Panc1 (cell line): ENCODE results near the gene STK4. TPM values are rescaled to one million over a fixed set of nuclear protein-coding genes. Genes with fewer than 3 reads are reported as not detected.

ENCODE experiments used
- ATAC-seq: fragments of 200-7000 bp; cut with Tn5 transposase; 2 replicates; pipeline ENCODE4 v1.9.1; 2020; ENCODE audit warnings: mild to moderate bottlenecking, moderate library complexity
- BruUV-seq: library from RNA; stranded (reverse); fragments of 400-500 nt; replicated peaks from 2 replicates; lab custom pipeline; 2021; lab: Mats Ljungman, UMichigan
- CTCF ChIA-PET: fragments of 300-600 bp; sonication (Branson Sonifier 250); formaldehyde crosslinking; loops from one replicate; lab custom pipeline; 2022; ENCODE audit warnings: antibody characterized with exemption; lab: Charles Lee
- POLR2A ChIA-PET: fragments of 300-600 bp; sonication (Branson Sonifier 250); formaldehyde crosslinking; loops from one replicate; lab custom pipeline; 2022; ENCODE audit warnings: antibody characterized with exemption; lab: Charles Lee
- DNase-seq: peaks from one replicate; pipeline ENCODE4 v3.0.0-alpha.2; 2010; ENCODE audit warnings: low read depth, low spot score
- H3K27ac ChIP-seq: 2 replicates; pipeline ENCODE4 v1.5.1; 2011; ENCODE audit warnings: mild to moderate bottlenecking, low read length, inconsistent platforms
- H3K27me3 ChIP-seq: fragments of 200-500 bp; sonication (Bioruptor generic); 2 replicates; pipeline ENCODE4 v1.6.0; 2014; ENCODE audit warnings: low read length, inconsistent platforms; ENCODE audit not compliant: control insufficient read depth, insufficient read depth
- H3K36me3 ChIP-seq: fragments of 200-500 bp; sonication (Bioruptor generic); 2 replicates; pipeline ENCODE4 v1.5.1; 2014; ENCODE audit warnings: inconsistent platforms, mild to moderate bottlenecking, low read length, moderate library complexity; ENCODE audit not compliant: control insufficient read depth, insufficient read depth
- H3K4me1 ChIP-seq: 2 replicates; pipeline ENCODE4 v1.5.1; 2011; ENCODE audit warnings: inconsistent platforms, mild to moderate bottlenecking, low read length, moderate library complexity; ENCODE audit not compliant: control insufficient read depth, insufficient read depth
- H3K4me3 ChIP-seq, 2 experiments: 2 replicates each; pipeline ENCODE4 v1.5.1; 2011 to 2012; ENCODE audit warnings: low read depth in 2 of 2, low read length in 2 of 2, mild to moderate bottlenecking in 2 of 2, inconsistent platforms in 1 of 2, moderate library complexity in 1 of 2
- H3K9me3 ChIP-seq: fragments of 200-500 bp; sonication (Bioruptor generic); 2 replicates; pipeline ENCODE4 v1.5.1; 2014; ENCODE audit warnings: low read depth, mild to moderate bottlenecking, inconsistent platforms, low read length, moderate library complexity; ENCODE audit not compliant: control insufficient read depth, insufficient read depth
- POLR2AphosphoS5 ChIP-seq: IDR thresholded peaks from 2 replicates; pipeline ENCODE4 v1.6.1; 2012; ENCODE audit warnings: mild to moderate bottlenecking, low read depth, low read length, moderate library complexity
- SIN3A ChIP-seq: IDR thresholded peaks from 2 replicates; pipeline ENCODE4 v1.6.1; 2012; ENCODE audit warnings: low read depth, mild to moderate bottlenecking, low read length, moderate library complexity, borderline replicate concordance; ENCODE audit not compliant: insufficient read depth
- TCF7L2 ChIP-seq: IDR thresholded peaks from 2 replicates; pipeline ENCODE4 v1.6.1; 2011; ENCODE audit warnings: mild to moderate bottlenecking, low read depth, low read length, inconsistent platforms
- in situ Hi-C: cut with HindIII; loops from 2 replicates; pipeline ENCODE4 v1.10.0; 2016; ENCODE audit warnings: low sequenced_read_pairs, low pct_unique_long_range_greater_than_20kb
- intact Hi-C: fragments of 100-400 bp; cut with micrococcal nuclease; formaldehyde crosslinking; loops from one replicate; pipeline ENCODE4 v1.10.0; 2022; ENCODE audit not compliant: unreplicated experiment
- total RNA-seq: library from RNA; stranded (reverse); gene quantifications from one replicate; pipeline ENCODE4 v1.2.1, GENCODE V29; 2021; ENCODE audit not compliant: unreplicated experiment
- TF ChIP-seq, protein P1 (sequence below): fragments of 450-650 bp; IDR thresholded peaks from 2 replicates; pipeline ENCODE4 v1.5.1; 2017; ENCODE audit warnings: mild to moderate bottlenecking
- TF ChIP-seq, protein P2 (sequence below), 2 experiments: IDR thresholded peaks; 2 replicates each; pipeline ENCODE4 v1.6.1; 2011 to 2012; ENCODE audit warnings: low read depth in 2 of 2, control low read depth in 1 of 2, low read length in 1 of 2, mild to moderate bottlenecking in 1 of 2, moderate library complexity in 1 of 2; ENCODE audit not compliant: insufficient read depth in 1 of 2

STK4 gene
- total RNA-seq, 1 experiment from 2014 or later: 50.2 TPM

DNA sequence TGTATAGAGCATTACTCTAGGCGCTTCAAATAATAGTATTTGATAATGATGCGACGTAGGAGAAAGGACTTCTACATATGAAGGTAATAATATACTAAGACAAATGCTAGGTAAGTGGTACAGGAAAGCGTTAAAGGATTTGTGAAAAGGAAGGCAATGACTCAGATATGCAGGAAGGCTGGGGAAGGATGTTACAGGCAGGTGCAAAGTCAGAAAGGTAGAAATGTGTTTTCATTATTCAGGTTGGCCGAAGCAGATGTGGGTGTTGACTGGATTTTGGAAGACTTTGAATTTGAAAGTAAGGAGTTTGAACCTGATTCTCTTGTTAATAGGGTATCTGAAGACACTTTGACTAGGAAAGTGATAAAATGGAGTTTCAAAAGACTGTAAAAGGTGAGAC is 51.0 kb downstream of the STK4 start:
- CTCF ChIA-PET: no interaction called here
- TF ChIP-seq SIN3A: no peak
- TF ChIP-seq POLR2AphosphoS5: no peak
- TF ChIP-seq TCF7L2: no peak
- TF ChIP-seq, protein P1, sequence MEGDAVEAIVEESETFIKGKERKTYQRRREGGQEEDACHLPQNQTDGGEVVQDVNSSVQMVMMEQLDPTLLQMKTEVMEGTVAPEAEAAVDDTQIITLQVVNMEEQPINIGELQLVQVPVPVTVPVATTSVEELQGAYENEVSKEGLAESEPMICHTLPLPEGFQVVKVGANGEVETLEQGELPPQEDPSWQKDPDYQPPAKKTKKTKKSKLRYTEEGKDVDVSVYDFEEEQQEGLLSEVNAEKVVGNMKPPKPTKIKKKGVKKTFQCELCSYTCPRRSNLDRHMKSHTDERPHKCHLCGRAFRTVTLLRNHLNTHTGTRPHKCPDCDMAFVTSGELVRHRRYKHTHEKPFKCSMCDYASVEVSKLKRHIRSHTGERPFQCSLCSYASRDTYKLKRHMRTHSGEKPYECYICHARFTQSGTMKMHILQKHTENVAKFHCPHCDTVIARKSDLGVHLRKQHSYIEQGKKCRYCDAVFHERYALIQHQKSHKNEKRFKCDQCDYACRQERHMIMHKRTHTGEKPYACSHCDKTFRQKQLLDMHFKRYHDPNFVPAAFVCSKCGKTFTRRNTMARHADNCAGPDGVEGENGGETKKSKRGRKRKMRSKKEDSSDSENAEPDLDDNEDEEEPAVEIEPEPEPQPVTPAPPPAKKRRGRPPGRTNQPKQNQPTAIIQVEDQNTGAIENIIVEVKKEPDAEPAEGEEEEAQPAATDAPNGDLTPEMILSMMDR: no peak
- TF ChIP-seq, protein P2, sequence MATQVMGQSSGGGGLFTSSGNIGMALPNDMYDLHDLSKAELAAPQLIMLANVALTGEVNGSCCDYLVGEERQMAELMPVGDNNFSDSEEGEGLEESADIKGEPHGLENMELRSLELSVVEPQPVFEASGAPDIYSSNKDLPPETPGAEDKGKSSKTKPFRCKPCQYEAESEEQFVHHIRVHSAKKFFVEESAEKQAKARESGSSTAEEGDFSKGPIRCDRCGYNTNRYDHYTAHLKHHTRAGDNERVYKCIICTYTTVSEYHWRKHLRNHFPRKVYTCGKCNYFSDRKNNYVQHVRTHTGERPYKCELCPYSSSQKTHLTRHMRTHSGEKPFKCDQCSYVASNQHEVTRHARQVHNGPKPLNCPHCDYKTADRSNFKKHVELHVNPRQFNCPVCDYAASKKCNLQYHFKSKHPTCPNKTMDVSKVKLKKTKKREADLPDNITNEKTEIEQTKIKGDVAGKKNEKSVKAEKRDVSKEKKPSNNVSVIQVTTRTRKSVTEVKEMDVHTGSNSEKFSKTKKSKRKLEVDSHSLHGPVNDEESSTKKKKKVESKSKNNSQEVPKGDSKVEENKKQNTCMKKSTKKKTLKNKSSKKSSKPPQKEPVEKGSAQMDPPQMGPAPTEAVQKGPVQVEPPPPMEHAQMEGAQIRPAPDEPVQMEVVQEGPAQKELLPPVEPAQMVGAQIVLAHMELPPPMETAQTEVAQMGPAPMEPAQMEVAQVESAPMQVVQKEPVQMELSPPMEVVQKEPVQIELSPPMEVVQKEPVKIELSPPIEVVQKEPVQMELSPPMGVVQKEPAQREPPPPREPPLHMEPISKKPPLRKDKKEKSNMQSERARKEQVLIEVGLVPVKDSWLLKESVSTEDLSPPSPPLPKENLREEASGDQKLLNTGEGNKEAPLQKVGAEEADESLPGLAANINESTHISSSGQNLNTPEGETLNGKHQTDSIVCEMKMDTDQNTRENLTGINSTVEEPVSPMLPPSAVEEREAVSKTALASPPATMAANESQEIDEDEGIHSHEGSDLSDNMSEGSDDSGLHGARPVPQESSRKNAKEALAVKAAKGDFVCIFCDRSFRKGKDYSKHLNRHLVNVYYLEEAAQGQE (IDR thresholded peaks at IDR 0.05; ENCODE audit: insufficient read depth in 1 of 2, low read depth in 2 of 2, low read length in 1 of 2): no peak
- Histone ChIP-seq H3K9me3 (no peaks in the 10 kb centered on the region), H3K27ac (no peak overlapping the region), H3K36me3 (peaks cover 3% of the 10 kb centered on the region; the same call in 1 of the 2 replicates), H3K4me3 (no peak overlapping the region), H3K27me3 (no peaks in the 10 kb centered on the region), H3K4me1 (0 out of 2 replicates have a peak, but pooled peaks cover 3% of the 10 kb centered on the region)
- BruUV-seq: no TSS peak
- POLR2A ChIA-PET: no interaction called here
- no peak for ATAC-seq
- DNase-seq: no peak
- intact Hi-C loops (loop anchor here (10.0 kb wide), 1 partner anchor 78 kb away; no protein-coding TSS in a partner anchor), in situ Hi-C loops (no loop called here)

GRCh38 chr20:45017857-45018256 is 51.5 kb downstream of the STK4 start:
- TF ChIP-seq SIN3A: no peak
- TF ChIP-seq, protein P1: no peak
- TF ChIP-seq, protein P2 (IDR thresholded peaks at IDR 0.05; ENCODE audit: insufficient read depth in 1 of 2, low read depth in 2 of 2, low read length in 1 of 2): no peak
- TF ChIP-seq POLR2AphosphoS5: no peak
- TF ChIP-seq TCF7L2: no peak
- CTCF ChIA-PET: no interaction called here
- Histone ChIP-seq H3K27ac (no peak overlapping the region), H3K36me3 (peaks cover 3% of the 10 kb centered on the region; the same call in 1 of the 2 replicates), H3K4me3 (no peak overlapping the region), H3K27me3 (no peaks in the 10 kb centered on the region), H3K4me1 (0 out of 2 replicates have a peak, but pooled peaks cover 3% of the 10 kb centered on the region), H3K9me3 (no peaks in the 10 kb centered on the region)
- intact Hi-C loops (loop anchor here (10.0 kb wide), 1 partner anchor 77 kb away; no protein-coding TSS in a partner anchor), in situ Hi-C loops (no loop called here)
- POLR2A ChIA-PET: interaction anchor here (0.6 kb wide), 2 partner anchors 78 to 1409 kb away, joined by 5 to 6 read pairs; no protein-coding TSS in a partner anchor
- no TSS peak for BruUV-seq
- no peak for ATAC-seq
- DNase-seq: no peak
